Tibial artery (tissue), 4 donors: ENCODE measurements around the gene LRP1B.

Experiments
- DNase-seq, 2 donors: peaks; one replicate each; pipeline ENCODE4 v3.0.0-alpha.2; 2019
- H3K27ac ChIP-seq, 2 donors: fragments of 200-600 bp; sonication (generic) in 1 of 2; 1 replicate in 1 of 2; 2 replicates in 1 of 2; pipeline ENCODE4 v1.5.1; 2018 to 2019; ENCODE audit warnings: mild to moderate bottlenecking in 1 of 2
- H3K27me3 ChIP-seq, 2 donors: fragments of 200-600 bp; sonication (generic) in 1 of 2; one replicate each; pipeline versions ENCODE4 v1.5.1 to v1.6.0; 2016 to 2019
- H3K36me3 ChIP-seq, 3 donors: fragments of 200-600 bp; sonication (generic) in 2 of 3; one replicate each; pipeline ENCODE4 v1.5.1; 2016 to 2019; ENCODE audit warnings: mild to moderate bottlenecking in 2 of 3
- H3K4me1 ChIP-seq, 4 donors: fragments of 200-600 bp; sonication (generic) in 2 of 4; 1 replicate in 3 of 4; 2 replicates in 1 of 4; pipeline ENCODE4 v1.5.1; 2016 to 2019
- H3K4me3 ChIP-seq, 2 donors: fragments of 200-600 bp; sonication (generic) in 1 of 2; 1 replicate in 1 of 2; 2 replicates in 1 of 2; pipeline ENCODE4 v1.5.1; 2018 to 2019; ENCODE audit warnings: mild to moderate bottlenecking in 2 of 2
- H3K9me3 ChIP-seq, 3 donors: fragments of 200-600 bp; sonication (generic) in 1 of 3; one replicate each; pipeline ENCODE4 v1.5.1; 2016 to 2019
- CTCF ChIP-seq, 2 experiments: fragments of 200-600 bp in 1 of 2; fragments of 450-650 bp in 1 of 2; IDR thresholded peaks; one replicate each; pipeline ENCODE4 v1.5.1; 2017 to 2019; ENCODE audit warnings: antibody characterized with exemption in 2 of 2, mild to moderate bottlenecking in 1 of 2, moderate library complexity in 1 of 2
- intact Hi-C: fragments of 100-400 bp; cut with DNase I; formaldehyde crosslinking; loops from one replicate; pipeline ENCODE4 v1.15.0; 2023; ENCODE audit warnings: low total_unique reads

Gene LRP1B

GRCh38 chr2:141814150-141814549 lies 316.7 kb downstream of the LRP1B start:
- no peak for DNase-seq
- Histone ChIP-seq H3K9me3 (peaks cover 0 to 5% (median 0%) of the 10 kb centered on the region in 3 donors), H3K27me3 (no peaks in the 10 kb centered on the region), H3K4me1 (no peaks in the 10 kb centered on the region), H3K27ac (no peak overlapping the region), H3K4me3 (no peak overlapping the region), H3K36me3 (no peaks in the 10 kb centered on the region)
- TF ChIP-seq CTCF (IDR thresholded peaks at IDR 0.05), result no peak
- intact Hi-C loops, result no loop called here

GRCh38 chr2:141810148-141810547 lies 320.7 kb downstream of the LRP1B start:
- Histone ChIP-seq H3K36me3 (no peaks in the 10 kb centered on the region), H3K4me1 (no peaks in the 10 kb centered on the region), H3K9me3 (peaks cover 0 to 5% (median 0%) of the 10 kb centered on the region in 3 donors), H3K27ac (no peak overlapping the region), H3K27me3 (no peaks in the 10 kb centered on the region), H3K4me3 (no peak overlapping the region)
- DNase-seq, result no peak
- TF ChIP-seq CTCF (IDR thresholded peaks at IDR 0.05), result no peak
- intact Hi-C loops, result no loop called here

GRCh38 chr2:141806090-141806489 lies 324.7 kb downstream of the LRP1B start:
- DNase-seq, result no peak
- no peak overlapping the region for H3K4me3 ChIP-seq
- H3K27ac ChIP-seq, result no peak overlapping the region
- no peak for TF ChIP-seq CTCF (IDR thresholded peaks at IDR 0.05)
- H3K36me3 ChIP-seq, result no peaks in the 10 kb centered on the region
- H3K4me1 ChIP-seq, result no peaks in the 10 kb centered on the region
- intact Hi-C loops, result no loop called here
- H3K27me3 ChIP-seq, result no peaks in the 10 kb centered on the region
- no peaks in the 10 kb centered on the region for H3K9me3 ChIP-seq

- H3K4me1 ChIP-seq, result no peaks in the 10 kb centered on the region
- no peaks in the 10 kb centered on the region for H3K36me3 ChIP-seq
- no peaks in the 10 kb centered on the region for H3K27me3 ChIP-seq
- H3K27ac ChIP-seq, result no peak overlapping the region
- no peaks in the 10 kb centered on the region for H3K9me3 ChIP-seq
- intact Hi-C loops, result no loop called here
- no peak for DNase-seq
- H3K4me3 ChIP-seq, result no peak overlapping the region
- no peak for TF ChIP-seq CTCF (IDR thresholded peaks at IDR 0.05)
Observed at GRCh38 chr2:141805302-141805701, 325.5 kb downstream of the LRP1B start.

- H3K4me1 ChIP-seq, result no peaks in the 10 kb centered on the region
- no peaks in the 10 kb centered on the region for H3K9me3 ChIP-seq
- no peak overlapping the region for H3K4me3 ChIP-seq
- intact Hi-C loops, result no loop called here
- no peaks in the 10 kb centered on the region for H3K27me3 ChIP-seq
- no peaks in the 10 kb centered on the region for H3K36me3 ChIP-seq
- no peak overlapping the region for H3K27ac ChIP-seq
- DNase-seq, result no peak
- TF ChIP-seq CTCF (IDR thresholded peaks at IDR 0.05), result no peak
Observed at GRCh38 chr2:141796449-141796848, 334.4 kb downstream of the LRP1B start.

GRCh38 chr2:141791521-141791920 lies 339.3 kb downstream of the LRP1B start:
- TF ChIP-seq CTCF (IDR thresholded peaks at IDR 0.05), result no peak
- DNase-seq, result no peak
- no peaks in the 10 kb centered on the region for H3K27me3 ChIP-seq
- H3K27ac ChIP-seq, result no peak overlapping the region
- no peaks in the 10 kb centered on the region for H3K9me3 ChIP-seq
- no peaks in the 10 kb centered on the region for H3K36me3 ChIP-seq
- no peak overlapping the region for H3K4me3 ChIP-seq
- no peaks in the 10 kb centered on the region for H3K4me1 ChIP-seq
- intact Hi-C loops, result no loop called here
